HEK293T (cell line): ENCODE data around the gene PDE6B.
"Not testable (repeated sequence)": the region's sequence is repeated elsewhere in the genome, so short reads cannot be mapped to it uniquely, and the experiment has no call there.

Experiments used
- CTCF ChIA-PET: fragments of 350-600 bp; formaldehyde crosslinking; extraction: SDS; loops from one replicate; lab custom pipeline; 2021; ENCODE audit warnings: antibody characterized with exemption, inconsistent platforms; lab: Yijun Ruan, JAX
- POLR2A ChIA-PET: fragments of 350-600 bp; formaldehyde crosslinking; extraction: SDS; loops from one replicate; lab custom pipeline; 2020; ENCODE audit warnings: antibody characterized with exemption, inconsistent platforms; lab: Yijun Ruan, JAX
- DNase-seq: peaks from one replicate; pipeline ENCODE4 v3.0.0; 2012; ENCODE audit warnings: mixed read lengths; ENCODE audit errors: extremely low spot score
- ARNT ChIP-seq: fragments of 450-650 bp; IDR thresholded peaks from 2 replicates; pipeline ENCODE4 v1.6.1; 2017; ENCODE audit warnings: mild to moderate bottlenecking
- BHLHE40 ChIP-seq: fragments of 450-650 bp; IDR thresholded peaks from 2 replicates; pipeline ENCODE4 v1.6.1; 2016; ENCODE audit warnings: mild to moderate bottlenecking, moderate library complexity, borderline replicate concordance
- CTBP1 ChIP-seq: fragments of 450-650 bp; IDR thresholded peaks from 2 replicates; pipeline ENCODE4 v1.6.1; 2016; ENCODE audit warnings: borderline replicate concordance
- ELF4 ChIP-seq: fragments of 450-650 bp; IDR thresholded peaks from 2 replicates; pipeline ENCODE4 v1.6.1; 2017; ENCODE audit warnings: antibody characterized with exemption
- FOXA1 ChIP-seq: fragments of 450-650 bp; IDR thresholded peaks from 2 replicates; pipeline ENCODE4 v1.6.1; 2016; ENCODE audit warnings: mild to moderate bottlenecking
- FOXK2 ChIP-seq: fragments of 450-650 bp; IDR thresholded peaks from 2 replicates; pipeline ENCODE4 v1.6.1; 2016; ENCODE audit warnings: mild to moderate bottlenecking
- FOXM1 ChIP-seq: fragments of 450-650 bp; IDR thresholded peaks from 2 replicates; pipeline ENCODE4 v1.6.1; 2017; ENCODE audit warnings: mild to moderate bottlenecking, borderline replicate concordance
- HDGF ChIP-seq: fragments of 450-650 bp; IDR thresholded peaks from 2 replicates; pipeline ENCODE4 v1.6.1; 2017; ENCODE audit warnings: antibody characterized with exemption, borderline replicate concordance
- L3MBTL2 ChIP-seq: fragments of 450-650 bp; conservative IDR thresholded peaks from 2 replicates; pipeline ENCODE4 v1.6.1; 2016; ENCODE audit warnings: mild to moderate bottlenecking
- LEF1 ChIP-seq: fragments of 450-650 bp; IDR thresholded peaks from 2 replicates; pipeline ENCODE4 v1.6.1; 2017; ENCODE audit warnings: mild to moderate bottlenecking, borderline replicate concordance
- NFRKB ChIP-seq: fragments of 450-650 bp; IDR thresholded peaks from 2 replicates; pipeline ENCODE4 v1.6.1; 2016; ENCODE audit warnings: mild to moderate bottlenecking, moderate library complexity
- PKNOX1 ChIP-seq: fragments of 450-650 bp; IDR thresholded peaks from 2 replicates; pipeline ENCODE4 v1.6.1; 2016
- SP1 ChIP-seq: fragments of 450-650 bp; IDR thresholded peaks from 2 replicates; pipeline ENCODE4 v1.6.1; 2017
- SUZ12 ChIP-seq: fragments of 450-650 bp; IDR thresholded peaks from 2 replicates; pipeline ENCODE4 v1.6.1; 2016; ENCODE audit warnings: mild to moderate bottlenecking
- TARDBP ChIP-seq: fragments of 450-650 bp; IDR thresholded peaks from 2 replicates; pipeline ENCODE4 v1.6.1; 2016
- ZNF384 ChIP-seq: fragments of 450-650 bp; IDR thresholded peaks from 2 replicates; pipeline ENCODE4 v1.6.1; 2016

The PDE6B gene

GRCh38 chr4:665751-666435 lies 40.5 kb downstream of the PDE6B start:
- ChIA-PET POLR2A (interaction anchor here (1.3 kb wide), 1 partner anchor 11 kb away, joined by 4 read pairs; no protein-coding TSS in a partner anchor), CTCF (interaction anchor here (0.7 kb wide), 2 partner anchors 65 to 335 kb away, joined by 3 read pairs; no protein-coding TSS in a partner anchor)
- TF ChIP-seq NFRKB: no peak
- TF ChIP-seq ELF4: no peak
- no peak for TF ChIP-seq CTBP1
- no peak for TF ChIP-seq FOXK2
- no peak for TF ChIP-seq ZNF384
- no peak for TF ChIP-seq PKNOX1
- TF ChIP-seq LEF1: no peak
- TF ChIP-seq L3MBTL2: no peak
- TF ChIP-seq TARDBP: no peak
- no peak for TF ChIP-seq ARNT
- TF ChIP-seq SUZ12: no peak
- no peak for TF ChIP-seq FOXM1
- TF ChIP-seq SP1: no peak
- no peak for TF ChIP-seq HDGF
- no peak for TF ChIP-seq BHLHE40
- TF ChIP-seq FOXA1: no peak
- no peak for DNase-seq

GRCh38 chr4:666436-666810 lies 41.0 kb downstream of the PDE6B start:
- TF ChIP-seq ARNT (no peak), FOXK2 (no peak), BHLHE40 (no peak), HDGF (no peak), LEF1 (no peak), TARDBP (no peak), NFRKB (no peak), ELF4 (no peak), ZNF384 (no peak), PKNOX1 (no peak), SUZ12 (no peak), SP1 (no peak), FOXA1 (no peak), CTBP1 (no peak), FOXM1 (no peak), L3MBTL2 (no peak)
- DNase-seq: no peak
- ChIA-PET CTCF (interaction anchor here (0.7 kb wide), 1 partner anchor 335 kb away, joined by 3 read pairs; no protein-coding TSS in a partner anchor), POLR2A (interaction anchor here (1.3 kb wide), 1 partner anchor 11 kb away, joined by 4 read pairs; no protein-coding TSS in a partner anchor)

- ChIA-PET POLR2A (interaction anchor here (1.3 kb wide), 1 partner anchor 10 kb away, joined by 4 read pairs; no protein-coding TSS in a partner anchor), CTCF (interaction anchor here (0.7 kb wide), 1 partner anchor 336 kb away, joined by 3 read pairs; no protein-coding TSS in a partner anchor)
- no peak for DNase-seq
Measured at GRCh38 chr4:666822-667544, 41.6 kb downstream of the PDE6B start.

GRCh38 chr4:667545-667925 lies 42.2 kb downstream of the PDE6B start:
- POLR2A ChIA-PET: no interaction called here
- CTCF ChIA-PET: no interaction called here
- no peak for TF ChIP-seq NFRKB
- TF ChIP-seq SP1: no peak
- no peak for TF ChIP-seq FOXA1
- TF ChIP-seq L3MBTL2: no peak
- no peak for TF ChIP-seq ARNT
- TF ChIP-seq BHLHE40: no peak
- TF ChIP-seq PKNOX1: no peak
- TF ChIP-seq ELF4: no peak
- no peak for DNase-seq

More at GRCh38 chr4:666822-667544, 41.6 kb downstream of the PDE6B start:
- no peak for TF ChIP-seq SUZ12
- TF ChIP-seq FOXK2: no peak

- CTCF ChIA-PET, POLR2A ChIA-PET, DNase-seq: not testable (repeated sequence)
Measured at GRCh38 chr4:668219-668618, 42.8 kb downstream of the PDE6B start.

- POLR2A ChIA-PET, CTCF ChIA-PET, DNase-seq: not testable (repeated sequence)
Measured at GRCh38 chr4:669806-670559, 44.6 kb downstream of the PDE6B start.
